IMR-90 (cell line): ENCODE measurements around the gene SCN4A. TPM values are rescaled to one million over a fixed set of nuclear protein-coding genes. Genes with fewer than 3 reads are reported as not detected.

ENCODE experiments used
- ATAC-seq: fragments of 200-7000 bp; cut with Tn5 transposase; 2 replicates; pipeline ENCODE4 v1.9.1; 2020; ENCODE audit warnings: low read depth, mild to moderate bottlenecking, moderate library complexity
- BruUV-seq: library from RNA; stranded (reverse); fragments of 400-500 nt; replicated peaks from 2 replicates; lab custom pipeline; 2021; lab: Mats Ljungman, UMichigan
- CTCF ChIA-PET: fragments of 300-600 bp; formaldehyde crosslinking; extraction: SDS; loops from one replicate; lab custom pipeline; 2021; ENCODE audit warnings: antibody characterized with exemption; lab: Yijun Ruan, JAX
- POLR2A ChIA-PET: fragments of 300-600 bp; sonication (Branson Sonifier 250); formaldehyde crosslinking; loops from one replicate; lab custom pipeline; 2022; ENCODE audit warnings: antibody characterized with exemption; ENCODE audit not compliant: unreplicated experiment; lab: Charles Lee
- DNase-seq: peaks from one replicate; pipeline ENCODE4 v3.0.0; 2013
- H2AFZ ChIP-seq: replicated peaks from 2 replicates; pipeline ENCODE3; 2013; ENCODE audit warnings: low read length, mild to moderate bottlenecking; ENCODE audit not compliant: poor library complexity
- H2AK5ac ChIP-seq: 2 replicates; pipeline ENCODE4 v1.6.1; 2013; ENCODE audit warnings: low read depth, low read length, inconsistent platforms
- H2AK9ac ChIP-seq: replicated peaks from 2 replicates; pipeline ENCODE3; 2013; ENCODE audit warnings: mild to moderate bottlenecking, low read depth, low read length, moderate library complexity; ENCODE audit not compliant: poor library complexity
- H2BK120ac ChIP-seq: 2 replicates; pipeline ENCODE4 v1.6.1; 2013; ENCODE audit warnings: low read depth, low read length, inconsistent platforms
- H2BK15ac ChIP-seq: 3 replicates; pipeline ENCODE4 v1.6.1; 2013; ENCODE audit warnings: low read depth, low read length, inconsistent platforms
- H2BK20ac ChIP-seq: 2 replicates; pipeline ENCODE4 v1.6.1; 2013; ENCODE audit warnings: low read depth, mild to moderate bottlenecking, inconsistent platforms, low read length, moderate library complexity
- H2BK5ac ChIP-seq: 2 replicates; pipeline ENCODE4 v1.6.1; 2013; ENCODE audit warnings: mild to moderate bottlenecking, low read depth, low read length, inconsistent platforms; ENCODE audit not compliant: poor library complexity, severe bottlenecking
- H3K14ac ChIP-seq: replicated peaks from 2 replicates; pipeline ENCODE4 v1.6.1; 2013; ENCODE audit warnings: low read depth, low read length, inconsistent platforms
- H3K18ac ChIP-seq: 2 replicates; pipeline ENCODE4 v1.6.1; 2013; ENCODE audit warnings: low read depth, low read length, control low read depth
- H3K23ac ChIP-seq: 2 replicates; pipeline ENCODE4 v1.6.1; 2013; ENCODE audit warnings: low read depth, low read length, inconsistent platforms
- H3K27ac ChIP-seq: 2 replicates; pipeline ENCODE4 v1.5.1; 2013; ENCODE audit warnings: mild to moderate bottlenecking, control low read depth, low read length; ENCODE audit not compliant: insufficient read depth
- H3K27me3 ChIP-seq: 2 replicates; pipeline ENCODE4 v1.6.1; 2013; ENCODE audit warnings: low read length; ENCODE audit not compliant: control insufficient read depth, insufficient read depth
- H3K36me3 ChIP-seq: 2 replicates; pipeline ENCODE4 v1.6.1; 2013; ENCODE audit warnings: low read length, mixed read lengths; ENCODE audit not compliant: control insufficient read depth, insufficient read depth
- H3K4ac ChIP-seq: 2 replicates; pipeline ENCODE4 v1.6.1; 2013; ENCODE audit warnings: low read depth, low read length, inconsistent platforms
- H3K4me1 ChIP-seq: 2 replicates; pipeline ENCODE4 v1.6.1; 2013; ENCODE audit warnings: low read length, mixed read lengths; ENCODE audit not compliant: control insufficient read depth, insufficient read depth
- H3K4me2 ChIP-seq: 2 replicates; pipeline ENCODE4 v1.6.1; 2013; ENCODE audit warnings: low read depth, mild to moderate bottlenecking, control low read depth, low read length, moderate library complexity
- H3K4me3 ChIP-seq: 2 replicates; pipeline ENCODE4 v1.5.1; 2013; ENCODE audit warnings: low read depth, mild to moderate bottlenecking, control low read depth, low read length, moderate library complexity; ENCODE audit not compliant: insufficient read depth
- H3K56ac ChIP-seq: 2 replicates; pipeline ENCODE4 v1.6.1; 2013; ENCODE audit warnings: low read length, inconsistent platforms; ENCODE audit not compliant: insufficient read depth; ENCODE audit errors: extremely low read depth
- H3K79me1 ChIP-seq, 2 experiments: 2 replicates each; pipeline ENCODE4 v1.6.1; 2013; ENCODE audit warnings: low read length in 2 of 2, inconsistent platforms in 1 of 2, low read depth in 1 of 2
- H3K9ac ChIP-seq: 2 replicates; pipeline ENCODE4 v1.6.1; 2013; ENCODE audit warnings: low read depth, low read length, control low read depth
- H3K9me1 ChIP-seq: 2 replicates; pipeline ENCODE4 v1.6.1; 2013; ENCODE audit warnings: low read length, inconsistent platforms; ENCODE audit not compliant: insufficient read depth
- H3K9me3 ChIP-seq: 2 replicates; pipeline ENCODE4 v1.6.1; 2013; ENCODE audit warnings: low read length; ENCODE audit not compliant: control insufficient read depth, insufficient read depth
- H4K20me1 ChIP-seq: 2 replicates; pipeline ENCODE4 v1.6.1; 2013; ENCODE audit warnings: low read length, inconsistent platforms; ENCODE audit not compliant: insufficient read depth
- H4K5ac ChIP-seq: 2 replicates; pipeline ENCODE4 v1.6.1; 2013; ENCODE audit warnings: mild to moderate bottlenecking, low read depth, low read length, control low read depth
- H4K8ac ChIP-seq, 2 experiments: 2 replicates each; pipeline ENCODE4 v1.6.1; 2013; ENCODE audit warnings: low read depth in 2 of 2, low read length in 2 of 2, control low read depth in 1 of 2, inconsistent platforms in 1 of 2
- H4K91ac ChIP-seq: 2 replicates; pipeline ENCODE4 v1.6.1; 2013; ENCODE audit warnings: low read depth, low read length, inconsistent platforms; ENCODE audit not compliant: insufficient read depth
- BHLHE40 ChIP-seq: fragments of 150-350 bp; IDR thresholded peaks from 2 replicates; pipeline ENCODE4 v1.6.1; 2016; ENCODE audit warnings: mild to moderate bottlenecking, low read depth, low read length
- CEBPB ChIP-seq: IDR thresholded peaks from 2 replicates; pipeline ENCODE4 v1.6.1; 2012; ENCODE audit warnings: low read depth, low read length, improper control_type of control experiment
- CHD1 ChIP-seq: IDR thresholded peaks from 2 replicates; pipeline ENCODE4 v1.6.1; 2012; ENCODE audit warnings: low read depth, low read length, improper control_type of control experiment
- FOS ChIP-seq: fragments of 150-350 bp; IDR thresholded peaks from 2 replicates; pipeline ENCODE4 v1.6.1; 2016; ENCODE audit warnings: low read depth, low read length
- MAFK ChIP-seq: IDR thresholded peaks from 2 replicates; pipeline ENCODE4 v1.6.1; 2012; ENCODE audit warnings: low read depth, low read length, improper control_type of control experiment
- MAZ ChIP-seq: IDR thresholded peaks from 2 replicates; pipeline ENCODE4 v1.6.1; 2012; ENCODE audit warnings: low read depth, mild to moderate bottlenecking, low read length, improper control_type of control experiment, moderate library complexity, borderline replicate concordance
- MXI1 ChIP-seq: IDR thresholded peaks from 2 replicates; pipeline ENCODE4 v1.6.1; 2012; ENCODE audit warnings: low read depth, mild to moderate bottlenecking, low read length, moderate library complexity, borderline replicate concordance
- NFE2L2 ChIP-seq: fragments of 150-350 bp; IDR thresholded peaks from 2 replicates; pipeline ENCODE4 v1.6.1; 2016; ENCODE audit warnings: low read depth, mild to moderate bottlenecking, low read length
- POLR2A ChIP-seq: IDR thresholded peaks from 2 replicates; pipeline ENCODE4 v1.6.1; 2012; ENCODE audit warnings: mild to moderate bottlenecking, low read depth, low read length
- RAD21 ChIP-seq: IDR thresholded peaks from 2 replicates; pipeline ENCODE4 v1.6.1; 2012; ENCODE audit warnings: low read length, improper control_type of control experiment
- RCOR1 ChIP-seq: IDR thresholded peaks from 2 replicates; pipeline ENCODE4 v1.6.1; 2012; ENCODE audit warnings: mild to moderate bottlenecking, low read length, improper control_type of control experiment; ENCODE audit not compliant: insufficient replicate concordance
- RFX5 ChIP-seq: IDR thresholded peaks from 2 replicates; pipeline ENCODE4 v1.8.0; 2012; ENCODE audit warnings: low read depth, mild to moderate bottlenecking, low read length, moderate library complexity
- SMC3 ChIP-seq: fragments of 150-350 bp; IDR thresholded peaks from 2 replicates; pipeline ENCODE4 v1.6.1; 2016; ENCODE audit warnings: low read depth, mild to moderate bottlenecking, antibody characterized with exemption, low read length, moderate library complexity
- WGBS, 2 experiments: methylation state at CpG; one replicate each; pipeline versions ENCODE4 v1.1.5 to v1.1.7; 2013; ENCODE audit warnings: missing lambda C conversion rate in 2 of 2; ENCODE audit not compliant: insufficient read length in 1 of 2; ENCODE audit errors: extremely low coverage in 2 of 2; 5-methylcytosine and 5-hydroxymethylcytosine counted together
- dilution Hi-C: fragments of 300-500 bp; cut with HindIII; formaldehyde crosslinking; loops from one replicate; pipeline ENCODE4 v1.14.3; 2018; ENCODE audit warnings: low sequenced_read_pairs; ENCODE audit not compliant: unreplicated experiment
- in situ Hi-C: fragments of 300-500 bp; cut with MboI; formaldehyde crosslinking; loops from 3 replicates; pipeline ENCODE4 v1.14.3; 2019; ENCODE audit warnings: low sequenced_read_pairs, inconsistent platforms, mixed read lengths
- intact Hi-C: fragments of 100-400 bp; cut with micrococcal nuclease; formaldehyde crosslinking; loops from 2 replicates; pipeline ENCODE4 v1.10.0; 2022
- polyA plus RNA-seq, 3 experiments: library from polyadenylated mRNA; depleted of rRNA; stranded (reverse); fragments of >200 nt; gene quantifications; 2 replicates each; pipeline ENCODE4 v1.2.3, GENCODE V29; 2012; ENCODE audit warnings: low replicate concordance in 1 of 3
- total RNA-seq: library from RNA; depleted of rRNA; stranded (reverse); fragments of >200 nt; gene quantifications from 2 replicates; pipeline ENCODE4 v1.2.3, GENCODE V29; 2012
- TF ChIP-seq, protein P1 (sequence below): fragments of 150-350 bp; IDR thresholded peaks from 2 replicates; pipeline ENCODE4 v1.6.1; 2016; ENCODE audit warnings: low read depth, mild to moderate bottlenecking, low read length, moderate library complexity, borderline replicate concordance
- TF ChIP-seq, protein P2 (sequence below): conservative IDR thresholded peaks from 2 replicates; pipeline ENCODE4 v1.5.1; 2012; ENCODE audit warnings: mild to moderate bottlenecking, low read depth, low read length, improper control_type of control experiment
- TF ChIP-seq, protein P3 (sequence below): fragments of 150-350 bp; IDR thresholded peaks from 2 replicates; pipeline ENCODE4 v1.6.1; 2017; ENCODE audit warnings: mild to moderate bottlenecking, antibody characterized with exemption, low read length, low read depth

The SCN4A gene
- total and polyA plus RNA-seq, 2 of the 4 experiments (the other 2 are of a cell fraction), result not detected

DNA sequence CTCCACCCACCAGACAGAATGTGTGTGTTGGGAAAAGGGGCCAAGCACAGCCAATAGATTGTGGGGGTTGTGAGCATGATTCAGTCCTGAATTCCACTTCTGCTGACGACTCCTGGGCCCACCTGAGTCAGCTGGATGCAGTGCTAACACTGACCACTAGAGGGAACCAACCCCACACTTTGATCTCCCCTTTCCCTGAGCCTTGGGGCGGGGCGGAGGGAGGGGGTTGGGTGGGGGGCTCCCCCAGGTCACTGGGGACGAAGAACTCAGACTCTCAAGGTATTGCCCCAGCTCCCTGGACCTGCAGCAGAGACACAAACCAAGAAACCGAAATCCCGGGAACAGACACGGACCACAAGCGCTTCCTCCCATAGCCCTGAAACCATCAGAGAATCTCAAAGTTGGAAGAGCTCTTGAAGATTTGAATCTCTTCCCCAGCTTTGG is 61.0 kb downstream of the SCN4A start:
- POLR2A ChIA-PET, result no interaction called here
- intact Hi-C loops (loop anchor here (10.0 kb wide), 1 partner anchor 373 kb away; no protein-coding TSS in a partner anchor), dilution Hi-C loops (no loop called here), in situ Hi-C loops (loop anchor here (10.0 kb wide), 2 partner anchors 113 to 373 kb away; partner anchors contain the start of gene ICAM2)
- Histone ChIP-seq H4K91ac (no peak overlapping the region), H4K8ac (no peak overlapping the region), H2BK120ac (no peak overlapping the region), H3K4ac (no peak overlapping the region), H3K27me3 (peaks cover 45% of the 10 kb centered on the region), H3K18ac (no peak overlapping the region), H3K9me1 (no peaks in the 10 kb centered on the region), H2BK5ac (no peak overlapping the region), H3K23ac (no peak overlapping the region), H3K56ac (no peak overlapping the region), H3K36me3 (no peaks in the 10 kb centered on the region), H2BK15ac (no peak overlapping the region), H3K9me3 (no peaks in the 10 kb centered on the region), H2AFZ (no peak overlapping the region), H3K14ac (no peak overlapping the region), H4K20me1 (no peaks in the 10 kb centered on the region), H2AK9ac (no peak overlapping the region), H3K27ac (no peak overlapping the region), H2AK5ac (no peak overlapping the region; the same call in 1 of the 2 replicates), H3K4me3 (no peak overlapping the region), H3K9ac (no peak overlapping the region), H3K4me1 (no peaks in the 10 kb centered on the region), H2BK20ac (no peak overlapping the region), H3K4me2 (no peak overlapping the region), H4K5ac (no peak overlapping the region), H3K79me1 (no peaks in the 10 kb centered on the region)
- CTCF ChIA-PET, result interaction anchor here (1.0 to 1.5 kb wide), 2 partner anchors 79 to 235 kb away, joined by 3 read pairs; no protein-coding TSS in a partner anchor
- no CpG with 5 or more reads among the region's 8 CpGs for WGBS, 2 experiments
- peak; percentile 8 for DNase-seq
- ATAC-seq, result peak; percentile 87
- no TSS peak for BruUV-seq
- peak; percentile 48; the same call in 1 of the 2 replicates for TF ChIP-seq MAZ
- TF ChIP-seq, protein P1, sequence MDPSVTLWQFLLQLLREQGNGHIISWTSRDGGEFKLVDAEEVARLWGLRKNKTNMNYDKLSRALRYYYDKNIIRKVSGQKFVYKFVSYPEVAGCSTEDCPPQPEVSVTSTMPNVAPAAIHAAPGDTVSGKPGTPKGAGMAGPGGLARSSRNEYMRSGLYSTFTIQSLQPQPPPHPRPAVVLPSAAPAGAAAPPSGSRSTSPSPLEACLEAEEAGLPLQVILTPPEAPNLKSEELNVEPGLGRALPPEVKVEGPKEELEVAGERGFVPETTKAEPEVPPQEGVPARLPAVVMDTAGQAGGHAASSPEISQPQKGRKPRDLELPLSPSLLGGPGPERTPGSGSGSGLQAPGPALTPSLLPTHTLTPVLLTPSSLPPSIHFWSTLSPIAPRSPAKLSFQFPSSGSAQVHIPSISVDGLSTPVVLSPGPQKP, result no peak
- no peak for TF ChIP-seq CEBPB
- no peak for TF ChIP-seq RCOR1
- TF ChIP-seq SMC3, result peak; percentile 16; the same call in 1 of the 2 replicates
- no peak for TF ChIP-seq FOS
- TF ChIP-seq BHLHE40, result no peak
- TF ChIP-seq RAD21, result peak; percentile 51
- TF ChIP-seq, protein P2, sequence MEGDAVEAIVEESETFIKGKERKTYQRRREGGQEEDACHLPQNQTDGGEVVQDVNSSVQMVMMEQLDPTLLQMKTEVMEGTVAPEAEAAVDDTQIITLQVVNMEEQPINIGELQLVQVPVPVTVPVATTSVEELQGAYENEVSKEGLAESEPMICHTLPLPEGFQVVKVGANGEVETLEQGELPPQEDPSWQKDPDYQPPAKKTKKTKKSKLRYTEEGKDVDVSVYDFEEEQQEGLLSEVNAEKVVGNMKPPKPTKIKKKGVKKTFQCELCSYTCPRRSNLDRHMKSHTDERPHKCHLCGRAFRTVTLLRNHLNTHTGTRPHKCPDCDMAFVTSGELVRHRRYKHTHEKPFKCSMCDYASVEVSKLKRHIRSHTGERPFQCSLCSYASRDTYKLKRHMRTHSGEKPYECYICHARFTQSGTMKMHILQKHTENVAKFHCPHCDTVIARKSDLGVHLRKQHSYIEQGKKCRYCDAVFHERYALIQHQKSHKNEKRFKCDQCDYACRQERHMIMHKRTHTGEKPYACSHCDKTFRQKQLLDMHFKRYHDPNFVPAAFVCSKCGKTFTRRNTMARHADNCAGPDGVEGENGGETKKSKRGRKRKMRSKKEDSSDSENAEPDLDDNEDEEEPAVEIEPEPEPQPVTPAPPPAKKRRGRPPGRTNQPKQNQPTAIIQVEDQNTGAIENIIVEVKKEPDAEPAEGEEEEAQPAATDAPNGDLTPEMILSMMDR, result peak; percentile 57
- no peak for TF ChIP-seq POLR2A
- TF ChIP-seq MAFK, result no peak
- TF ChIP-seq MXI1, result no peak
- TF ChIP-seq NFE2L2, result no peak
- TF ChIP-seq CHD1, result no peak
- no peak for TF ChIP-seq RFX5
- TF ChIP-seq, protein P3, sequence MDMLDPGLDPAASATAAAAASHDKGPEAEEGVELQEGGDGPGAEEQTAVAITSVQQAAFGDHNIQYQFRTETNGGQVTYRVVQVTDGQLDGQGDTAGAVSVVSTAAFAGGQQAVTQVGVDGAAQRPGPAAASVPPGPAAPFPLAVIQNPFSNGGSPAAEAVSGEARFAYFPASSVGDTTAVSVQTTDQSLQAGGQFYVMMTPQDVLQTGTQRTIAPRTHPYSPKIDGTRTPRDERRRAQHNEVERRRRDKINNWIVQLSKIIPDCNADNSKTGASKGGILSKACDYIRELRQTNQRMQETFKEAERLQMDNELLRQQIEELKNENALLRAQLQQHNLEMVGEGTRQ, result no peak
